H9 (cell line): ENCODE data around the gene PCYT1A. TPM values are rescaled to one million over a fixed set of nuclear protein-coding genes. Genes with fewer than 3 reads are reported as not detected.

ENCODE experiments used
- DNase-seq: peaks from one replicate; pipeline ENCODE4 v3.0.0-alpha.2; 2017
- H2AFZ ChIP-seq: one replicate; pipeline ENCODE4 v1.6.1; 2013; ENCODE audit warnings: mild to moderate bottlenecking, low read length, control low read depth, moderate library complexity
- H2AK5ac ChIP-seq: 2 replicates; pipeline ENCODE4 v1.6.1; 2013; ENCODE audit warnings: low read length, control low read depth, mixed read lengths; ENCODE audit not compliant: insufficient read length
- H2BK120ac ChIP-seq: one replicate; pipeline ENCODE4 v1.6.1; 2013; ENCODE audit warnings: low read depth, mild to moderate bottlenecking, low read length, control low read depth, inconsistent platforms; ENCODE audit not compliant: poor library complexity, severe bottlenecking
- H2BK12ac ChIP-seq: 2 replicates; pipeline ENCODE4 v1.6.1; 2013; ENCODE audit warnings: low read length, control low read depth, mixed read lengths, low read depth; ENCODE audit not compliant: insufficient read length
- H2BK15ac ChIP-seq: 2 replicates; pipeline ENCODE4 v1.6.1; 2013; ENCODE audit warnings: low read depth, low read length, control low read depth
- H2BK20ac ChIP-seq: one replicate; pipeline ENCODE4 v1.6.1; 2013; ENCODE audit warnings: low read depth, mild to moderate bottlenecking, low read length, control low read depth, inconsistent platforms; ENCODE audit not compliant: poor library complexity, severe bottlenecking
- H2BK5ac ChIP-seq: 2 replicates; pipeline ENCODE4 v1.6.1; 2013; ENCODE audit warnings: low read length, control low read depth, mixed read lengths; ENCODE audit not compliant: insufficient read length
- H3K14ac ChIP-seq: 2 replicates; pipeline ENCODE4 v1.6.1; 2013; ENCODE audit warnings: low read length, control low read depth; ENCODE audit not compliant: insufficient read depth
- H3K18ac ChIP-seq: 2 replicates; pipeline ENCODE4 v1.6.1; 2013; ENCODE audit warnings: low read depth, mild to moderate bottlenecking, mixed read lengths, low read length, control low read depth; ENCODE audit not compliant: insufficient read length
- H3K23ac ChIP-seq: 2 replicates; pipeline ENCODE4 v1.6.1; 2013; ENCODE audit warnings: low read length, control low read depth, mixed read lengths, low read depth; ENCODE audit not compliant: insufficient read length
- H3K23me2 ChIP-seq: 2 replicates; pipeline ENCODE4 v1.6.1; 2013; ENCODE audit warnings: low read depth, mild to moderate bottlenecking, mixed read lengths, low read length, control low read depth; ENCODE audit not compliant: insufficient read length, poor library complexity, severe bottlenecking
- H3K27ac ChIP-seq: 2 replicates; pipeline ENCODE4 v1.5.1; 2013; ENCODE audit warnings: low read length, control low read depth, mixed read lengths, low read depth; ENCODE audit not compliant: insufficient read length
- H3K27me3 ChIP-seq: 2 replicates; pipeline ENCODE4 v1.6.1; 2013; ENCODE audit warnings: low read length, control low read depth, inconsistent platforms; ENCODE audit not compliant: insufficient read depth
- H3K4ac ChIP-seq: 2 replicates; pipeline ENCODE4 v1.6.1; 2013; ENCODE audit warnings: low read depth, mild to moderate bottlenecking, control low read depth, inconsistent platforms, low read length, moderate library complexity
- H3K4me1 ChIP-seq: 2 replicates; pipeline ENCODE4 v1.6.1; 2013; ENCODE audit warnings: low read length, control low read depth, inconsistent platforms; ENCODE audit not compliant: insufficient read depth
- H3K4me2 ChIP-seq: 2 replicates; pipeline ENCODE4 v1.6.1; 2013; ENCODE audit warnings: low read length, control low read depth, mixed read lengths; ENCODE audit not compliant: insufficient read length, insufficient read depth
- H3K56ac ChIP-seq: 2 replicates; pipeline ENCODE4 v1.6.1; 2013; ENCODE audit warnings: low read depth, mild to moderate bottlenecking, mixed read lengths, low read length, control low read depth; ENCODE audit not compliant: insufficient read length
- H3K79me1 ChIP-seq: 2 replicates; pipeline ENCODE4 v1.6.1; 2013; ENCODE audit warnings: low read depth, mild to moderate bottlenecking, moderate library complexity, low read length, control low read depth, inconsistent platforms; ENCODE audit not compliant: insufficient read depth, poor library complexity, severe bottlenecking
- H3K79me2 ChIP-seq: 2 replicates; pipeline ENCODE4 v1.6.1; 2013; ENCODE audit warnings: low read length, control low read depth, inconsistent platforms; ENCODE audit not compliant: insufficient read depth
- H3K9ac ChIP-seq: 2 replicates; pipeline ENCODE4 v1.6.1; 2013; ENCODE audit warnings: low read length, control low read depth, mixed read lengths; ENCODE audit not compliant: insufficient read length; ENCODE audit errors: extremely low read depth
- H3K9me3 ChIP-seq: one replicate; pipeline ENCODE4 v1.6.1; 2013; ENCODE audit warnings: low read depth, low read length, inconsistent platforms; ENCODE audit not compliant: control insufficient read depth
- H3T11ph ChIP-seq: one replicate; pipeline ENCODE4 v1.6.1; 2013; ENCODE audit warnings: mild to moderate bottlenecking, low read length, control low read depth, inconsistent platforms
- H4K20me1 ChIP-seq: one replicate; pipeline ENCODE4 v1.6.1; 2013; ENCODE audit not compliant: control insufficient read depth, insufficient read length, insufficient read depth
- H4K5ac ChIP-seq: 2 replicates; pipeline ENCODE4 v1.6.1; 2013; ENCODE audit warnings: low read depth, mild to moderate bottlenecking, mixed read lengths, low read length, control low read depth; ENCODE audit not compliant: insufficient read length
- H4K8ac ChIP-seq: replicated peaks from 2 replicates; pipeline ENCODE4 v1.6.1; 2013; ENCODE audit warnings: low read length, control low read depth, mixed read lengths, low read depth; ENCODE audit not compliant: insufficient read length
- H4K91ac ChIP-seq: 2 replicates; pipeline ENCODE4 v1.6.1; 2013; ENCODE audit warnings: low read depth, mild to moderate bottlenecking, moderate library complexity, mixed read lengths, low read length, control low read depth; ENCODE audit not compliant: insufficient read length
- H3K27ac Mint-ChIP-seq, 3 experiments: 2 replicates in 2 of 3; 3 replicates in 1 of 3; pipeline ENCODE4 v1.8.0; 2020 to 2021; ENCODE audit warnings: mixed read lengths in 3 of 3, mild to moderate bottlenecking in 1 of 3, moderate library complexity in 1 of 3
- H3K27me3 Mint-ChIP-seq: 2 replicates; pipeline ENCODE4 v1.8.0; 2021; ENCODE audit warnings: low read depth, mild to moderate bottlenecking, moderate library complexity, mixed read lengths
- H3K36me3 Mint-ChIP-seq, 3 experiments: 2 replicates in 2 of 3; 3 replicates in 1 of 3; pipeline ENCODE4 v1.8.0; 2020 to 2021; ENCODE audit warnings: low read depth in 3 of 3, mixed read lengths in 3 of 3; ENCODE audit not compliant: insufficient read depth in 1 of 3
- H3K4me1 Mint-ChIP-seq, 2 experiments: 2 replicates each; pipeline ENCODE4 v1.8.0; 2020; ENCODE audit warnings: mixed read lengths in 2 of 2
- H3K4me3 Mint-ChIP-seq, 2 experiments: 2 replicates in 1 of 2; 3 replicates in 1 of 2; pipeline ENCODE4 v1.8.0; 2020 to 2021; ENCODE audit warnings: mild to moderate bottlenecking in 2 of 2, mixed read lengths in 2 of 2, moderate library complexity in 1 of 2
- H3K9me3 Mint-ChIP-seq, 2 experiments: 2 replicates in 1 of 2; 3 replicates in 1 of 2; pipeline ENCODE4 v1.8.0; 2020; ENCODE audit warnings: mild to moderate bottlenecking in 2 of 2, mixed read lengths in 2 of 2, moderate library complexity in 1 of 2
- WGBS: extraction: QIAGEN DNeasy Blood & Tissue Kit; methylation state at CpG from one replicate; pipeline ENCODE4 v1.1.7; 2013; ENCODE audit warnings: missing lambda C conversion rate, low lambda C conversion rate, mixed read lengths; ENCODE audit not compliant: insufficient read length; ENCODE audit errors: extremely low coverage; 5-methylcytosine and 5-hydroxymethylcytosine counted together
- total RNA-seq: library from RNA; stranded (reverse); gene quantifications from 2 replicates; pipeline ENCODE4 v1.2.1, GENCODE V29; 2021
- TF ChIP-seq, protein P1 (sequence below): fragments of 200-600 bp; sonication (generic); conservative IDR thresholded peaks from 3 replicates; pipeline ENCODE4 v1.8.0; 2021; ENCODE audit warnings: antibody characterized with exemption, mild to moderate bottlenecking

The PCYT1A gene
- total RNA-seq, 1 experiment from 2014 or later: 31.6 TPM

DNA sequence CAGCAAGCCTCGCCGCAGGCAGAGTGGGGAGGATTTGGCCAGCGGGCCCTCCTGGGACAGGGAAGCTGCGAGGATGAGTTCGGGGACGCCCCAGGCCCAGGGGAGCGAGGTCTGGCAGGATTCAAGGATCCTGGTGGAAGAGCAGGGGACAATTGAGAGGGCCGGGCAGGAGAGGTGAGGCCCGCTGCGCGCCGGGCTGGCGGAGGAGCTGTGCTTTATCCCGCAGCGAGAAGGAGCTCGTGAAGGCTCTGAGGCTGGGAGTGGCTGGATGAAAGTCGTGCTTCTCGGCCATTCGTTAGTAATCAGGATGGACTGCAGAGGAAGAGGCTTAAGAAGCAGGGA lies 67.6 kb downstream of the PCYT1A start:
- Histone ChIP-seq H3K56ac (no peak overlapping the region), H2BK20ac (no peak overlapping the region), H3K27ac (no peak overlapping the region), H3K23me2 (no peaks in the 10 kb centered on the region), H3K9me3 (no peaks in the 10 kb centered on the region), H3K4ac (no peak overlapping the region), H3K14ac (no peak overlapping the region), H2BK12ac (no peak overlapping the region), H2AFZ (no peak overlapping the region), H3K9ac (no peak overlapping the region), H3K18ac (no peak overlapping the region), H2BK15ac (no peak overlapping the region), H3K4me2 (no peak overlapping the region), H2AK5ac (no peak overlapping the region), H4K20me1 (no peaks in the 10 kb centered on the region), H4K8ac (no peak overlapping the region), H4K91ac (no peak overlapping the region), H4K5ac (no peak overlapping the region), H3K27me3 (no peaks in the 10 kb centered on the region), H2BK120ac (no peak overlapping the region), H2BK5ac (no peak overlapping the region), H3K4me1 (0 out of 2 replicates have a peak, but pooled peaks cover 2% of the 10 kb centered on the region), H3K23ac (no peak overlapping the region), H3T11ph (no peak overlapping the region), H3K79me1 (no peaks in the 10 kb centered on the region), H3K79me2 (no peaks in the 10 kb centered on the region)
- Mint-ChIP-seq H3K27me3 (peaks cover 1% of the 10 kb centered on the region), H3K27ac (peak overlapping the region in 1 of 3 experiments; percentile 68; a peak in 1 of 7 replicates), H3K36me3 (peaks cover 0 to 2% (median 0%) of the 10 kb centered on the region in 3 experiments; a peak in 3 of 7 replicates), H3K4me1 (peaks cover 28 to 29% of the 10 kb centered on the region in 2 experiments), H3K4me3 (0 out of 5 replicates have a peak overlapping the region, but pooled peaks of 1 of the 2 experiments have one; percentile 13), H3K9me3 (no peaks in the 10 kb centered on the region)
- TF ChIP-seq, protein P1, sequence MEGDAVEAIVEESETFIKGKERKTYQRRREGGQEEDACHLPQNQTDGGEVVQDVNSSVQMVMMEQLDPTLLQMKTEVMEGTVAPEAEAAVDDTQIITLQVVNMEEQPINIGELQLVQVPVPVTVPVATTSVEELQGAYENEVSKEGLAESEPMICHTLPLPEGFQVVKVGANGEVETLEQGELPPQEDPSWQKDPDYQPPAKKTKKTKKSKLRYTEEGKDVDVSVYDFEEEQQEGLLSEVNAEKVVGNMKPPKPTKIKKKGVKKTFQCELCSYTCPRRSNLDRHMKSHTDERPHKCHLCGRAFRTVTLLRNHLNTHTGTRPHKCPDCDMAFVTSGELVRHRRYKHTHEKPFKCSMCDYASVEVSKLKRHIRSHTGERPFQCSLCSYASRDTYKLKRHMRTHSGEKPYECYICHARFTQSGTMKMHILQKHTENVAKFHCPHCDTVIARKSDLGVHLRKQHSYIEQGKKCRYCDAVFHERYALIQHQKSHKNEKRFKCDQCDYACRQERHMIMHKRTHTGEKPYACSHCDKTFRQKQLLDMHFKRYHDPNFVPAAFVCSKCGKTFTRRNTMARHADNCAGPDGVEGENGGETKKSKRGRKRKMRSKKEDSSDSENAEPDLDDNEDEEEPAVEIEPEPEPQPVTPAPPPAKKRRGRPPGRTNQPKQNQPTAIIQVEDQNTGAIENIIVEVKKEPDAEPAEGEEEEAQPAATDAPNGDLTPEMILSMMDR: no peak
- no CpG with 5 or more reads among the region's 19 CpGs for WGBS
- DNase-seq: no peak
